Mesenchymal stem cell (in vitro differentiated cells and primary cell): ENCODE results near the gene TMEM141.

Source experiments
- DNase-seq: peaks from one replicate; pipeline ENCODE4 v3.0.0-alpha.2; 2013
- H2AFZ ChIP-seq: one replicate; pipeline ENCODE4 v1.6.1; 2013; ENCODE audit warnings: low read depth, mild to moderate bottlenecking, control low read depth, inconsistent platforms, low read length, moderate library complexity
- H2AK5ac ChIP-seq: 2 replicates; pipeline ENCODE4 v1.6.1; 2013; ENCODE audit warnings: low read length, moderate library complexity, mild to moderate bottlenecking, inconsistent platforms; ENCODE audit not compliant: severe bottlenecking
- H2BK120ac ChIP-seq: one replicate; pipeline ENCODE4 v1.6.1; 2013; ENCODE audit warnings: low read depth, mild to moderate bottlenecking, inconsistent platforms, low read length, moderate library complexity
- H2BK12ac ChIP-seq, 2 experiments: one replicate each; pipeline ENCODE4 v1.6.1; 2013; ENCODE audit warnings: inconsistent platforms in 2 of 2, low read length in 2 of 2, mild to moderate bottlenecking in 2 of 2, moderate library complexity in 2 of 2, control low read depth in 1 of 2
- H2BK15ac ChIP-seq: one replicate; pipeline ENCODE4 v1.6.1; 2013; ENCODE audit warnings: mild to moderate bottlenecking, low read depth, inconsistent platforms; ENCODE audit not compliant: poor library complexity, severe bottlenecking
- H2BK5ac ChIP-seq: 2 replicates; pipeline ENCODE4 v1.6.1; 2013; ENCODE audit warnings: low read depth, mild to moderate bottlenecking, low read length, control low read depth, inconsistent platforms; ENCODE audit not compliant: poor library complexity, severe bottlenecking
- H3K14ac ChIP-seq, 2 experiments: one replicate each; pipeline ENCODE4 v1.6.1; 2013; ENCODE audit warnings: inconsistent platforms in 2 of 2, low read length in 2 of 2, control low read depth in 1 of 2, mild to moderate bottlenecking in 1 of 2, moderate library complexity in 1 of 2
- H3K18ac ChIP-seq, 2 experiments: one replicate each; pipeline ENCODE4 v1.6.1; 2013; ENCODE audit warnings: inconsistent platforms in 2 of 2, low read length in 2 of 2, control low read depth in 1 of 2, low read depth in 1 of 2, mild to moderate bottlenecking in 1 of 2
- H3K23ac ChIP-seq, 2 experiments: one replicate each; pipeline ENCODE4 v1.6.1; 2013; ENCODE audit warnings: inconsistent platforms in 2 of 2, low read length in 2 of 2, mild to moderate bottlenecking in 2 of 2, moderate library complexity in 2 of 2, control low read depth in 1 of 2
- H3K27ac ChIP-seq: 2 replicates; pipeline ENCODE4 v1.5.1; 2013; ENCODE audit warnings: mild to moderate bottlenecking, moderate library complexity, low read length, control low read depth, inconsistent platforms; ENCODE audit not compliant: poor library complexity, severe bottlenecking
- H3K27me3 ChIP-seq, 2 experiments: 2 replicates each; pipeline versions ENCODE4 v1.6.1 to v1.7.0; 2013; ENCODE audit warnings: low read length in 2 of 2, mild to moderate bottlenecking in 2 of 2, moderate library complexity in 2 of 2, control low read depth in 1 of 2, inconsistent platforms in 1 of 2; ENCODE audit not compliant: control insufficient read depth in 1 of 2, insufficient read depth in 1 of 2
- H3K36me3 ChIP-seq, 2 experiments: 2 replicates each; pipeline versions ENCODE4 v1.6.1 to v1.7.0; 2013; ENCODE audit warnings: low read length in 2 of 2, control low read depth in 1 of 2, inconsistent platforms in 1 of 2, low read depth in 1 of 2, mild to moderate bottlenecking in 1 of 2; ENCODE audit not compliant: insufficient read depth in 2 of 2, control insufficient read depth in 1 of 2
- H3K4ac ChIP-seq, 2 experiments: one replicate each; pipeline ENCODE4 v1.6.1; 2013; ENCODE audit warnings: inconsistent platforms in 2 of 2, low read length in 2 of 2, mild to moderate bottlenecking in 2 of 2, moderate library complexity in 2 of 2, control low read depth in 1 of 2, low read depth in 1 of 2
- H3K4me1 ChIP-seq: 2 replicates; pipeline ENCODE4 v1.6.1; 2013; ENCODE audit warnings: low read depth, low read length, control low read depth; ENCODE audit not compliant: control insufficient read depth, insufficient read depth
- H3K4me2 ChIP-seq: 2 replicates; pipeline ENCODE4 v1.6.1; 2013; ENCODE audit warnings: low read length, mild to moderate bottlenecking, inconsistent platforms; ENCODE audit not compliant: poor library complexity, severe bottlenecking
- H3K4me3 ChIP-seq, 2 experiments: 2 replicates each; pipeline versions ENCODE4 v1.5.1 to v1.7.0; 2013; ENCODE audit warnings: low read length in 2 of 2, mild to moderate bottlenecking in 2 of 2, control low read depth in 1 of 2, low read depth in 1 of 2; ENCODE audit not compliant: insufficient read depth in 1 of 2
- H3K79me1 ChIP-seq: replicated peaks from 2 replicates; pipeline ENCODE4 v1.6.1; 2013; ENCODE audit warnings: mild to moderate bottlenecking, control low read depth, low read length, inconsistent platforms; ENCODE audit not compliant: poor library complexity, severe bottlenecking
- H3K9ac ChIP-seq: 2 replicates; pipeline ENCODE4 v1.7.0; 2013; ENCODE audit warnings: mild to moderate bottlenecking, low read length, moderate library complexity
- H3K9me3 ChIP-seq: 2 replicates; pipeline ENCODE4 v1.7.0; 2013; ENCODE audit warnings: mild to moderate bottlenecking, low read length; ENCODE audit not compliant: control insufficient read depth
- H4K8ac ChIP-seq: one replicate; pipeline ENCODE4 v1.6.1; 2013; ENCODE audit warnings: inconsistent platforms, mild to moderate bottlenecking, low read length, moderate library complexity
- H4K91ac ChIP-seq: one replicate; pipeline ENCODE4 v1.6.1; 2013; ENCODE audit warnings: mild to moderate bottlenecking, low read length, inconsistent platforms
- WGBS: methylation state at CpG from one replicate; pipeline ENCODE4 v1.1.7; 2013; ENCODE audit warnings: mixed read lengths; 5-methylcytosine and 5-hydroxymethylcytosine counted together

TMEM141 gene

DNA sequence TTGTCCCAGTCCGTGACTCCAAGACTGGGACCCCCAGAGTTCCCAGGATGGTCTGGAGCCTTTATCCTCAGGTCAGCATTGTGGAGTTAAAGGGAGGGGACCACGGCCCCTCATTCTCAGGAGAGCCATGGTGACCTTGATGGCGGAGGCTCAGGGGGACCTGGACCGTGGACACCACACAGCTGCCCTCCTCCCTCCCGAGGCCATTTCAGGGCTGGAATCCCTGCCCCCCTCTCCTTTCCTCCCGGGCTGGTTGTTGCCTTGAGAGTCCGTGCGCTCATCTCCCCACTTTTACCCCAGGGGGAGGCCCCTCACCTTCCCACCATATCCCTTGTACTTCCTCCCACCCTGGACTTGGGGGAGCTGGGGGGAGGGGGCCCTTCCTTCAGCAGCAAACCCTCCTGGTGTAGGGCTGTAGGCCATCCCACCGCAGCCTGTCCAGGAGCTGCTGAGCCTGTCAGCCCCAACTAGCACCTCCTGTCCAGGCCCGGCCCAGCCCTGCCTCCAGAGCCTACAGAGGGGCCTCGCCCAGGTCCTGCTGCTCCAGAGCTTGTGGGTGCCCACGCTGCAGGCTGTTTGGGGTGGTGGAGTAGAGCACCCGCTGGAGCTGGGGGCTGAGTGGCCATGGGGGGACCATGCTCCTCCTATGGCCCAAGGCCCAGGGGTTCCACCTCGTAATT lies 36.8 kb downstream of the TMEM141 start:
- no peak overlapping the region for H2BK120ac ChIP-seq
- no peaks in the 10 kb centered on the region for H3K9me3 ChIP-seq
- 92% methylated on average over 10 of the region's 14 CpGs for WGBS
- H2AFZ ChIP-seq = no peak overlapping the region
- no peak overlapping the region for H4K91ac ChIP-seq
- no peak overlapping the region for H3K9ac ChIP-seq
- no peak for DNase-seq
- H4K8ac ChIP-seq = no peak overlapping the region
- no peak overlapping the region for H3K18ac ChIP-seq
- H3K4me2 ChIP-seq = no peak overlapping the region
- H3K27me3 ChIP-seq = no peaks in the 10 kb centered on the region
- H3K14ac ChIP-seq = no peak overlapping the region
- no peak overlapping the region for H2BK12ac ChIP-seq
- H2AK5ac ChIP-seq = no peak overlapping the region
- H2BK5ac ChIP-seq = no peak overlapping the region
- peaks cover 5% of the 10 kb centered on the region for H3K4me1 ChIP-seq
- no peak overlapping the region for H3K27ac ChIP-seq
- H3K79me1 ChIP-seq = peaks cover 63% of the 10 kb centered on the region
- H3K23ac ChIP-seq = no peak overlapping the region
- H3K4ac ChIP-seq = no peak overlapping the region
- H3K36me3 ChIP-seq = peaks cover 80 to 98% of the 10 kb centered on the region in 2 experiments
- H2BK15ac ChIP-seq = no peak overlapping the region
- H3K4me3 ChIP-seq = no peak overlapping the region

DNA sequence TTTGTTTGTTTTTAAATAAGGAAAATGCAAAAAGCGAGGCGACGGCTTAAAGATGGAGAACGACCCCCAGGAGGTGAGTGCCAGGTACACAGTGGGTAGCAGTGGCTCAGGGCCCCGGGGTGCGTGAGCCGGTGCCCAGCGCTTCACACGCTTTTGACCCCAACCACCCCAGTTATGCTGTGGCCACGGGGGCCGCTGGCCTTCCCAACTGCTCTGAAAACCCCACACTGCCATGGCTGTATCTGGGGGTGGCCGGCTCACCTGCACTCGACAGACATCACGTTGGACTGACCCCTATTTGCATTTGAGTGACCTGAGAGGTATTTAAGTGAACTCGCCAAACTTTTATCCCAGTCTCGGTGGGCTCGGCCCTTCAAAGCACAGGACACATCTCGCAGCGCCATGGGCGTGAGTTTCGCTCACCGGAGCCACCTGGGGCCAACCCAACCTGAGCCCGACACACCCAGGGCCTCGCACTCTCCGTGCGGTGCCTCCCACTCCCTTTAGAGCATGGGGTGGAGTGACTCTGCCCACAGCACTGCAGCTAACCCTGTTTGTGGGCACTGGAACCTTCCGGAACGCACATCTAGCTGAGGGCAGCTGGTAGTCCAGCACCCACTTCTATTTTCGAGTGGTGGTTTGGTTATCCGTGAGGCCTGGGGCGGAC lies 37.5 kb downstream of the TMEM141 start:
- no peak for DNase-seq
- H2AK5ac ChIP-seq = no peak overlapping the region
- no peaks in the 10 kb centered on the region for H3K27me3 ChIP-seq
- H2AFZ ChIP-seq = no peak overlapping the region
- H4K91ac ChIP-seq = no peak overlapping the region
- no peak overlapping the region for H4K8ac ChIP-seq
- no peaks in the 10 kb centered on the region for H3K9me3 ChIP-seq
- no peak overlapping the region for H3K27ac ChIP-seq
- no peak overlapping the region for H2BK5ac ChIP-seq
- 96% methylated on average over 31 of the region's 31 CpGs for WGBS
- H3K4me3 ChIP-seq = no peak overlapping the region
- H2BK120ac ChIP-seq = no peak overlapping the region
- no peak overlapping the region for H3K4me2 ChIP-seq
- no peak overlapping the region for H3K18ac ChIP-seq
- peaks cover 57% of the 10 kb centered on the region for H3K79me1 ChIP-seq
- no peak overlapping the region for H3K9ac ChIP-seq
- peak overlapping the region in 1 of 2 experiments; percentile 43 for H2BK12ac ChIP-seq
- peaks cover 80 to 96% of the 10 kb centered on the region in 2 experiments for H3K36me3 ChIP-seq
- peaks cover 5% of the 10 kb centered on the region for H3K4me1 ChIP-seq
- H2BK15ac ChIP-seq = no peak overlapping the region
- no peak overlapping the region for H3K4ac ChIP-seq
- no peak overlapping the region for H3K14ac ChIP-seq
- no peak overlapping the region for H3K23ac ChIP-seq

DNA sequence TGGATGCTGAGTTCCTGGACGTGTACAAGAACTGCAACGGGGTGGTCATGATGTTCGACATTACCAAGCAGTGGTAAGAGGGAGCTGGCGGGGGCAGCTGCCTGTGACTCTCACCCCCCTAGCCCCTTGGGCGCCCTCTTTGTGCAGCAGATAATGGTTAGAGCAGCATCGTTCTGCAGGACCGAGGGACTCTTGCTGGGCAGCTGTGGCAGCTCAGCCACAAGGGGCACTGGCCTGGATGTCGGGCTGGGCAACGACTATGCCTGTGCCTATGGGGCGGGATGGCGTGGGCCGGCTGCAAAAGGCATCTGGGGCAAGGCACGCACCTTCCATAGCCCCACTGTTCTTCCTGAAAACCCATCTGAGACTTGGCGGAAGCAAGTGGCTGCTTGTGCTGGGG lies 38.3 kb downstream of the TMEM141 start:
- H2AK5ac ChIP-seq = no peak overlapping the region
- peaks cover 82 to 92% of the 10 kb centered on the region in 2 experiments for H3K36me3 ChIP-seq
- no peaks in the 10 kb centered on the region for H3K9me3 ChIP-seq
- H3K4me2 ChIP-seq = no peak overlapping the region
- H3K27me3 ChIP-seq = no peaks in the 10 kb centered on the region
- no peak overlapping the region for H2BK120ac ChIP-seq
- DNase-seq = no peak
- H3K23ac ChIP-seq = no peak overlapping the region
- no peak overlapping the region for H3K4me3 ChIP-seq
- H4K8ac ChIP-seq = no peak overlapping the region
- H3K9ac ChIP-seq = no peak overlapping the region
- H2BK12ac ChIP-seq = no peak overlapping the region
- WGBS = 98% methylated on average over 14 of the region's 14 CpGs
- H2AFZ ChIP-seq = no peak overlapping the region
- no peak overlapping the region for H3K27ac ChIP-seq
- no peak overlapping the region for H2BK5ac ChIP-seq
- H3K4ac ChIP-seq = no peak overlapping the region
- H2BK15ac ChIP-seq = no peak overlapping the region
- peaks cover 55% of the 10 kb centered on the region for H3K79me1 ChIP-seq
- H3K14ac ChIP-seq = no peak overlapping the region
- H4K91ac ChIP-seq = no peak overlapping the region
- no peak overlapping the region for H3K18ac ChIP-seq
- H3K4me1 ChIP-seq = peaks cover 5% of the 10 kb centered on the region

DNA sequence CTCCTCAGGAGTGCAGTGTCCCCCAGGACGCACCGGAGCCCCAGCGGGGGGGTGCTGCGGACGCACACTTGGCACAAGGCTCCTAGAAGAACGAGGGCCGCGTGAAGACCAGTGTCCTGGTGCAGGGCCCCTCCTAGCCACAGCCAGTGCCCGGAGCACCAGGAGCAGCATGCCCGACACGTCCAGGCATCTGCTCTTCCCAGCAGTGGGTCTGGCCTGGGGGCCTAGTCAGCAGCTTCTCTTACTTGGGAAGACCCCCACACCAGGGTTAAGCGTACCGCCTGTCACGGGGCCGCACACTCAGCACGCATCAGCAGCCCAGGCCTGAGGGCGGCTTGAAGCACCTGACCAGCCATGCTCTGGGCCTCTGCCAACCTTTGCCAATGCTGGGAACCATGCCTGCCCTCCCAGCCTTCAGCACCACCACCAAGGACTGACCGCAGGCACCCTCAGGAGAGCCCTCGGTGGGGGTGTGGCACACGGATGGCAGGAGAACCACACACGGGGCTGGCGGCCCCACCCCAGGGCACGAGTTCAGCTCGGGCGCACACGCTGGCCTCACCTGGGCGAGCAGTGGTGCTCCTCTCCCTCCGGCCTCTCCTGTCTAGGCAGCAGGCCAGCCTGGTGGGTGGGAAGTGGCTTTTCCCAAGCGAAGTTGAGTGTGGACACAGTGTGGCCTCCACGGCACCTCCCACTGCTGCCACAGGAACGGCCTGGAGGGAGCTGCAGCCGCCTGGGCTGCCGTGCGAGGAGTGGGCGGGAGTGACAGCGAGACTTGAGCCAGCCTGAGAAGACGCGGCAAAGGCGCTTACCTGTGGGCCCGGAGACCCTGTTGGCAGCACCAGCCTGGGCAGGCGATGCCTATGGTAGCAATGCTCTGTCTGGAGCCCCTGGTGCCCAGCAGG lies 39.1 kb downstream of the TMEM141 start:
- no peak overlapping the region for H3K4ac ChIP-seq
- H3K36me3 ChIP-seq = peaks cover 76 to 88% of the 10 kb centered on the region in 2 experiments
- WGBS = 94% methylated on average over 41 of the region's 41 CpGs
- H2BK120ac ChIP-seq = no peak overlapping the region
- no peak overlapping the region for H2BK15ac ChIP-seq
- no peak overlapping the region for H2AFZ ChIP-seq
- no peaks in the 10 kb centered on the region for H3K9me3 ChIP-seq
- H3K4me2 ChIP-seq = no peak overlapping the region
- no peak overlapping the region for H3K4me3 ChIP-seq
- H2AK5ac ChIP-seq = no peak overlapping the region
- H3K14ac ChIP-seq = no peak overlapping the region
- H4K8ac ChIP-seq = no peak overlapping the region
- no peak overlapping the region for H3K27ac ChIP-seq
- DNase-seq = no peak
- H3K79me1 ChIP-seq = peaks cover 50% of the 10 kb centered on the region
- H4K91ac ChIP-seq = no peak overlapping the region
- H3K4me1 ChIP-seq = peaks cover 5% of the 10 kb centered on the region
- H3K9ac ChIP-seq = no peak overlapping the region
- no peak overlapping the region for H3K23ac ChIP-seq
- no peak overlapping the region for H2BK5ac ChIP-seq
- H3K27me3 ChIP-seq = no peaks in the 10 kb centered on the region
- H3K18ac ChIP-seq = no peak overlapping the region
- no peak overlapping the region for H2BK12ac ChIP-seq
